Measurements from ENCODE around the gene RAPH1.

The RAPH1 gene

DNA sequence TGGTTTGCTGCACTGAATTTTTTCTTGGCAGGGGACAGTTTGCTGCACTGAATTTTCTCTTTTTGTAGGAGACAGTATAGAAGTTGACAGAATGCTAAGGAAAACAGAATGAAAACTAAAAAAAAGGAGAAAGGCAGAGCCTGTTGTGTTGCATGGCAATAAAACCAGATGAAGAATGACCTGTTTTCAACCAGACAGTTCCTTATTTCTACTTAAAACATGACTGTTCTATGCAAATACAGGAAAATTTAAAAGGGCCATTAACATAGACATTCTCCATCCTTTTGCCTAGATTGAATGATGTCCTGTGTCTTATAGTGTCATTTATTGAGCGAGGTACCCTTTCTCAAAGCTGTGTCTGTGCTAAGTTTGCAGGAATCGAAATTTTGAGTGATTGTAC, 173.6 kb downstream of the RAPH1 start:
- peak in 1 of 4 experiments; percentile 4 for DNase-seq

DNA sequence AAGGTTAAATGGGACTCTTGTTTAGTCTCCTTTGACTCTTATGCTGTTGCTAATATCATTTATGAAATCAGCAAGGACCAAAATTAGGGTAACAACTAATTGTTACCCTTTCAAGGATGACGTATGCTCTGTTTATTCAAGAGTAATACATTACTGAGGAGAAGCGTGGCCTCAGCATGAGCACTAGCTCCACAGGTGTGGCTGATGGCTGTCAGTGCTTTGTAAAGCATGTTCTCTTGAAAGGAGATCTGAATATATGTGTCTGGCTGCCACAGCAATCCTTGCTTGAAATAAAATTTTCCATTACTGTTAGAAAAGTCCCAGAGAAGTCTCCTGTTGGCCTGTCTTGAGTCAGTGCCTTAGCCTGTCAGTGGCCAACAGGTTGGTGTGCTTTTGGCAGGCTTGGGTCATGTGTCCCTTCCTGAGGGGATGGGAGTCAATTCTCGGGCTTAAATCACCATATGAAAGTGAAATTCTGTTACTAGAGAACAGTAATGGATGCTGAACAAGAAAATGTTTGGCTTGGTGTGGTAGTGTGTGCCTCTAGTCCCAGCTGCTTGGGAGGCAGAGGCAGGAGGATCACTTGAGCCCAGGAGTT, 174.2 kb downstream of the RAPH1 start:
- no peak for DNase-seq

DNA sequence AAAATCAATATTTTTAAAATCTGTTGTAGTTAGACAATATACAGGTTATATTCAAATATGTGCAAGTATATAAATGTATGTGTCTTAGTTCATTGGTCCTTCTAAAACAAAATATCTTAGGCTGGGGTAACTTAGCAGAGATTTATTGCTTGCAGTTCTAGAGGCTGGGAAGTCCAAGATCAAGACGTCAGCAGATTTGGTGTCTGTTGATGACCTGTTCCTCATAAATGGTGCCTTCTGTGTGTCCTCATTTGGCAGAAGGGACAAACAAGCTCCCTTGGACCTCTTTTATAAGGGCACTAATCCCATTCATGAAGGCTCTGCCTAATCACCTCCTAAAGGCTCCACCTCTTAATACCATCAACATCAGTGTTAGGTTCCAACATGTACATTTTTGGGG, 175.7 kb downstream of the RAPH1 start:
- no peak for DNase-seq

DNA sequence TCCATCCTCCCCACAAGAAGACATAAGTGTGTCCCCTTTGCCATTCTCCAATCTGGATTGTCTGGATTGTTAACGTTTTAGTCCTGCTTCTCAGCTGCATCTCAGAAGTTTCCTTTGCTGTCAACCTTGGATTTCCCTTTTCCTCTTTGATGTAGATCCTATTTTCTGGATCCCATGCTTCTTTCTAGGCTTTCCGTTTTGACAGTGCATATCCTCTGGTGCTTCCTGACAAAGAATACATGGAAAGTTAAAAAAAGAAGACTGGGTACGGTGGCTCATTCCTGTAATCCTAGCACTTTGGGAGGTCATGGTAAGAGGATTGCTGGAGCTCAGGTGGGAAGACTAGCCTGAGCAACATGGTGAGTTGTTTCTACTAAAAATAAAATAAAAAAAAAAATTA, 180.1 kb downstream of the RAPH1 start:
- no peak for DNase-seq

DNA sequence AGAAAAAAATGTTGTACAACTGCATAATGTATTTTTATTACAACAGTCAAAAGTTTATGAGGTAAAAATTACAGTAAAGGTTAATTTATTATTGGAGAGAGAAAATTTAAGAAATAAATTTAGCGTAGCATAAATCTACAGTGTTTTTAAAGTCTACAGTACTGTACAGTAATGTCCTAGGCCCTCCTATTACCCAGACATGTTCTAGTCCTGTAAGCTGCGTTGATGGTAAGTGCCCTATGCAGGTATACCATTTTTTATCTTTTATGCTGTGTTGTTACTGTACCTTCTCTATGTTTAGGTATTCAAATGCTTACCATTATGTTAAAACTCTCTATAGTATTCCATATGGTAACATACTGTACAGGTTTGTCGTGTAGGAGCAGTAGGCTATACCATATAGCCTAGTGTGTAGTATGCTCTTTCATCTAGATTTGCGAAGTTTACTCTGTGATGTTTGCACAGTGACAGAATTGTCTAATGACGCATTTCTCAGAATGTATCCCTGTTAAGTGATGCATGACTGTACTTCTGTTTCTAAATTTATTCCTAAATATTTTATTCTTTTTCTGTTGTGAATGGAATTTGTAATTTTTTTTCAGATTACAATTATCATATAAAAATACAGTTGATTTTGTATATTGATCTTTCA, 182.4 kb downstream of the RAPH1 start:
- no peak for DNase-seq

DNA sequence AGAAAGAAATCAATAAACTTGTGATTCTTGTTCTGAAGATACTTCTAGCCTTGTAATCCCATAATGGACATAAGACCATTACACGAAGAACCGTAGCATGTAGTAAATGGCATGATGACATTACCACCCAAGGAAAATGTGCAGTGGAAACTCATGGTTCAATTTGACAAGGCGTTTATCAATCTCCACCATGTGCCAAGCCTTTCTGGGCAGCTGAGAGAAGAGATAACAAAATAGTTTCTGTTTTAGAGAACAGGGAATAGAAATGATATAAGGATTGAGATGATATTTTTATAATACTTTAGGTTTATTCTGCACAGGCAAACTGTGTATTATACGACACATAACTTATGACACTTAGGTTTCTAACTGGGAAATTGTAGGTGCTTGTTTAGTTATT, 187.7 kb downstream of the RAPH1 start:
- DNase-seq = no peak

DNA sequence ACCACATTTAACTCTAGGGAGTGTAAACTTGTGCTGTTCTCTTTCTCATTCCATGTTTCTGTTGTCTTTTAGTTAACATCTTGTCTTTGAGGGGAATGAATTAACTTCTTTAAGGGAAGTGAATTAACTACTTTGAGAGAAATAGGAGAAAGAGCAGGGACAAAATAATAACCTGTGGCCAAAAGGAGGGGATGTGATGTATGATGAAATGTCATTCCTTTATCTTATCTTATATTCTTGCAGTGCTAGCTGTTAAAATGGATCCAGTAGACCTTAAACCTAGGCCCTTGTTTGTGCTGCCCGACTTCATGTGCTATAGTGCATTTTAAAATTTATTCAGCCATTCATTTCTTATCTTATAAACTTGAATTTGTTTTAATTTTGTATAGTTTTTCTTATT, 188.5 kb downstream of the RAPH1 start:
- no peak for DNase-seq

DNA sequence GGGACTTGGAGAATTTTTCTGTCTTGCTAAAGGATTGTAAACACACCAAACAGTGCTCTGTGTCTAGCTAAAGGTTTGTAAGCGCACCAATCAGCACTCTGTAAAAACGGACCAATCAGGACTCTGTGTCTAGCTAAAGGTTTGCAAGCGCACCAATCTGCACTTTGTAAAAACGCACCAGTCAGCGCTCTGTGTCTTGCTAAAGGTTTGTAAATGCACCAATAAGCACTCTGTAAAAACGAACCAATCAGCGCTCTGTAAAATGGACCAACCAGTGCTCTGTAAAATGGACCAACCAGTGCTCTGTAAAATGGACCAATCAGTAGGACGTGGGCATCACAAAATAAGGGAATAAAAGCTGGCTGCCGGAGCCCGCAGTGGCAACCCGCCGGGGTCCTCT, 190.4 kb downstream of the RAPH1 start:
- DNase-seq = no peak

Data from suppressor macrophage (primary cell).